ENCODE measurements around the gene PRKG1.

DNA sequence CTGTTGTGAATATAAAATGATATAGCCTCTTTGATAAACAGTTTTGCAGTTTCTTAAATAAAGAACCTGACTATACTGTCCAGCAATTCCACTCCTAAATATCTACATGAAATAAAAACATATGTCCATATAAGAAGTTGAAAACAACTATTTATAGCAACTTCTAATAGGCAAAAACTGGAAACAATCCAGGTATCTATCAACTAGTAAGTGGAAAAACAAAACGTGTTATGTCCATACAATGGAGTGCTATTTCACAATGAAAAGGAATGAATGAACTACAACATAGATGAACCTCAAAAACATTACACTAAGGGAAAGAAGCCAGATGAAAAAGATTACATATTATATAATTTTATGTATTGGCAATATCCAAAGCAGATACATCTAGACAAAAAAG lies 356.2 kb downstream of the PRKG1 start:
- TF ChIP-seq, protein P1, sequence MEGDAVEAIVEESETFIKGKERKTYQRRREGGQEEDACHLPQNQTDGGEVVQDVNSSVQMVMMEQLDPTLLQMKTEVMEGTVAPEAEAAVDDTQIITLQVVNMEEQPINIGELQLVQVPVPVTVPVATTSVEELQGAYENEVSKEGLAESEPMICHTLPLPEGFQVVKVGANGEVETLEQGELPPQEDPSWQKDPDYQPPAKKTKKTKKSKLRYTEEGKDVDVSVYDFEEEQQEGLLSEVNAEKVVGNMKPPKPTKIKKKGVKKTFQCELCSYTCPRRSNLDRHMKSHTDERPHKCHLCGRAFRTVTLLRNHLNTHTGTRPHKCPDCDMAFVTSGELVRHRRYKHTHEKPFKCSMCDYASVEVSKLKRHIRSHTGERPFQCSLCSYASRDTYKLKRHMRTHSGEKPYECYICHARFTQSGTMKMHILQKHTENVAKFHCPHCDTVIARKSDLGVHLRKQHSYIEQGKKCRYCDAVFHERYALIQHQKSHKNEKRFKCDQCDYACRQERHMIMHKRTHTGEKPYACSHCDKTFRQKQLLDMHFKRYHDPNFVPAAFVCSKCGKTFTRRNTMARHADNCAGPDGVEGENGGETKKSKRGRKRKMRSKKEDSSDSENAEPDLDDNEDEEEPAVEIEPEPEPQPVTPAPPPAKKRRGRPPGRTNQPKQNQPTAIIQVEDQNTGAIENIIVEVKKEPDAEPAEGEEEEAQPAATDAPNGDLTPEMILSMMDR (IDR thresholded peaks at IDR 0.05; ENCODE audit: borderline replicate concordance, extremely low read depth, low read length, poor library complexity, severe bottlenecking) = no peak
- TF ChIP-seq EZH2 (IDR thresholded peaks at IDR 0.05; ENCODE audit: borderline replicate concordance, low read depth, low read length, severe bottlenecking) = no peak
